Prostate gland (tissue), 2 donors: ENCODE results near the gene BTNL8. TPM values are rescaled to one million over a fixed set of nuclear protein-coding genes. Genes with fewer than 3 reads are reported as not detected.
A peak's percentile ranks its signal among the peaks of the same experiment; 100 is the strongest.

Experiments
- DNase-seq: peaks from one replicate; pipeline ENCODE4 v3.0.0-alpha.2; 2019; ENCODE audit warnings: low spot score
- H3K27ac ChIP-seq, 2 donors: fragments of 200-600 bp; sonication (generic); 2 replicates each; pipeline ENCODE4 v1.5.1; 2017 to 2019
- H3K27me3 ChIP-seq: fragments of 200-600 bp; sonication (generic); replicated peaks from 2 replicates; pipeline ENCODE4 v1.5.1; 2019; ENCODE audit not compliant: insufficient read depth
- H3K36me3 ChIP-seq, 2 donors: fragments of 200-600 bp; sonication (generic); 1 replicate in 1 of 2; 2 replicates in 1 of 2; pipeline versions ENCODE4 v1.5.1 to v1.8.1; 2017 to 2019
- H3K4me1 ChIP-seq: fragments of 200-600 bp; sonication (generic); replicated peaks from 2 replicates; pipeline ENCODE4 v1.5.1; 2019
- H3K4me3 ChIP-seq, 2 donors: fragments of 200-600 bp; sonication (generic); 2 replicates each; pipeline ENCODE4 v1.5.1; 2017 to 2019
- H3K9me3 ChIP-seq: fragments of 200-600 bp; sonication (generic); 2 replicates; pipeline ENCODE4 v1.5.1; 2017
- POLR2A ChIP-seq: fragments of 450-650 bp; IDR thresholded peaks from one replicate; pipeline ENCODE4 v1.6.1; 2016; ENCODE audit warnings: antibody characterized with exemption, mild to moderate bottlenecking
- POLR2AphosphoS5 ChIP-seq: sonication (generic); formaldehyde crosslinking; IDR thresholded peaks from one replicate; pipeline ENCODE4 v1.6.1; 2017; ENCODE audit warnings: antibody characterized with exemption
- WGBS: methylation state at CpG from one replicate; pipeline ENCODE4 v1.1.5; 2018; 5-methylcytosine and 5-hydroxymethylcytosine counted together
- intact Hi-C: fragments of 100-400 bp; cut with DNase I; formaldehyde crosslinking; loops from one replicate; pipeline ENCODE4 v1.14.2; 2022
- total RNA-seq, 2 donors: library from RNA; depleted of rRNA; stranded (reverse); fragments of >200 nt; gene quantifications; one replicate each; pipeline ENCODE4 v1.1.0, GENCODE V29; 2016
- TF ChIP-seq, protein P1 (sequence below), 4 experiments: fragments of 200-600 bp in 2 of 4; fragments of 450-650 bp in 2 of 4; sonication (generic) in 2 of 4; IDR thresholded peaks; 1 replicate in 3 of 4; 2 replicates in 1 of 4; pipeline ENCODE4 v1.5.1; 2016 to 2019; ENCODE audit warnings: antibody characterized with exemption in 4 of 4, mild to moderate bottlenecking in 2 of 4, moderate library complexity in 2 of 4

Gene BTNL8
- total RNA-seq, 2 donors from 2014 or later = 0.14 to 8.3 TPM

- WGBS = 51% methylated on average over 2 of the region's 2 CpGs
Observed at GRCh38 chr5:180910182-180910581, 11.2 kb downstream of the BTNL8 start.

DNA sequence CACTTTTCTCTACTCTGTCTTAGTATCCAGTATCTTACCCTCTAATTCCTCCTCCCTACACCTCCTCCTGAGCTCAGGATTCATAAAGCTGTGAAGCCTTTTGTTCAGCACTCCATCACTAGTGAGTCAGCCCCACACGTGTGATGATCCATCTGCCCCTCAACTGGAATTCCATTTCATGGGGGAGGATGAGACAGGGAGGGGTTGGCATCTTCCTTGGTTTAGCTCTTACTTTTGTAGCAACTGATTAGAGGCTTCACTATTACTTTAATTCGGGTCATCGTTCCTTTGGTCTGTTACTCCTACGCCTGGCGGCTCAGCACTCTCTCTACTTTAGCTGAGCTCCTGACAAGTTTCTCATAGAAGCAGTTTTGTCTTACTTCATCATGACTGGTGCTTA is 11.8 kb downstream of the BTNL8 start:
- Histone ChIP-seq H3K27me3 (no peaks in the 10 kb centered on the region), H3K9me3 (no peaks in the 10 kb centered on the region), H3K4me3 (no peak overlapping the region), H3K27ac (no peak overlapping the region), H3K36me3 (no peaks in the 10 kb centered on the region), H3K4me1 (no peaks in the 10 kb centered on the region)
- intact Hi-C loops = no loop called here
- 85% methylated on average over 5 of the region's 5 CpGs for WGBS
- TF ChIP-seq POLR2A = no peak
- TF ChIP-seq POLR2AphosphoS5 = no peak
- TF ChIP-seq, protein P1, sequence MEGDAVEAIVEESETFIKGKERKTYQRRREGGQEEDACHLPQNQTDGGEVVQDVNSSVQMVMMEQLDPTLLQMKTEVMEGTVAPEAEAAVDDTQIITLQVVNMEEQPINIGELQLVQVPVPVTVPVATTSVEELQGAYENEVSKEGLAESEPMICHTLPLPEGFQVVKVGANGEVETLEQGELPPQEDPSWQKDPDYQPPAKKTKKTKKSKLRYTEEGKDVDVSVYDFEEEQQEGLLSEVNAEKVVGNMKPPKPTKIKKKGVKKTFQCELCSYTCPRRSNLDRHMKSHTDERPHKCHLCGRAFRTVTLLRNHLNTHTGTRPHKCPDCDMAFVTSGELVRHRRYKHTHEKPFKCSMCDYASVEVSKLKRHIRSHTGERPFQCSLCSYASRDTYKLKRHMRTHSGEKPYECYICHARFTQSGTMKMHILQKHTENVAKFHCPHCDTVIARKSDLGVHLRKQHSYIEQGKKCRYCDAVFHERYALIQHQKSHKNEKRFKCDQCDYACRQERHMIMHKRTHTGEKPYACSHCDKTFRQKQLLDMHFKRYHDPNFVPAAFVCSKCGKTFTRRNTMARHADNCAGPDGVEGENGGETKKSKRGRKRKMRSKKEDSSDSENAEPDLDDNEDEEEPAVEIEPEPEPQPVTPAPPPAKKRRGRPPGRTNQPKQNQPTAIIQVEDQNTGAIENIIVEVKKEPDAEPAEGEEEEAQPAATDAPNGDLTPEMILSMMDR (IDR thresholded peaks at IDR 0.05) = no peak
- no peak for DNase-seq

More at GRCh38 chr5:180910182-180910581, 11.2 kb downstream of the BTNL8 start:
- Histone ChIP-seq H3K36me3 (no peaks in the 10 kb centered on the region), H3K4me1 (no peaks in the 10 kb centered on the region), H3K4me3 (no peak overlapping the region), H3K27me3 (no peaks in the 10 kb centered on the region), H3K27ac (no peak overlapping the region), H3K9me3 (no peaks in the 10 kb centered on the region)
- TF ChIP-seq POLR2A (no peak), POLR2AphosphoS5 (no peak)
- TF ChIP-seq, protein P1 (IDR thresholded peaks at IDR 0.05) = no peak
- DNase-seq = no peak
- intact Hi-C loops = no loop called here

GRCh38 chr5:180914646-180915045 is 15.7 kb downstream of the BTNL8 start:
- TF ChIP-seq, protein P1 (IDR thresholded peaks at IDR 0.05) = no peak
- TF ChIP-seq POLR2A (no peak), POLR2AphosphoS5 (no peak)
- no peak overlapping the region for H3K27ac ChIP-seq
- H3K36me3 ChIP-seq = no peaks in the 10 kb centered on the region
- intact Hi-C loops = no loop called here
- H3K4me3 ChIP-seq = no peak overlapping the region
- DNase-seq = no peak
- no peaks in the 10 kb centered on the region for H3K9me3 ChIP-seq
- WGBS = 96% methylated on average over 2 of the region's 2 CpGs
- no peaks in the 10 kb centered on the region for H3K4me1 ChIP-seq
- no peaks in the 10 kb centered on the region for H3K27me3 ChIP-seq

GRCh38 chr5:180915924-180916323 is 17.0 kb downstream of the BTNL8 start:
- H3K27ac ChIP-seq = no peak overlapping the region

DNA sequence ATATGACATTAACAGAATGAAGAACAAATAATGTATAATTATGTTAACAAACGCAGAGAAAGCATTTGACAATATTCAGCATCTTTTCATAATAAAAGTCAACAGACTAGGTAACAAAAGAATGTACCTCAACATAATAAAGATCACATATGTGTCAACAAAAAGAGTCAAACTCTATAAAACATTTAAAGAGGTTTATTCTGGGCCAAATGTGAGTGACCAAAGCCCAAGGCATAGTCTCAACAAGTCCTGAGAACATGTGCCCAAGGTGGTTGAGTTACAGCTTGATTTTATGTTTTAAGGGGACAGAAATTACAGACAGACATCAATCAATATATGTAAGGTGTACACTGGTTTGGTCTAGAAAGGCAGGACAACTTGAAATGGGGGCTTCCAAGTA is 19.4 kb downstream of the BTNL8 start:
- no peaks in the 10 kb centered on the region for H3K4me1 ChIP-seq
- H3K27ac ChIP-seq = no peak overlapping the region
- H3K36me3 ChIP-seq = no peaks in the 10 kb centered on the region
- WGBS = 41% methylated on average over 1 of the region's 1 CpG
- TF ChIP-seq POLR2A (no peak), POLR2AphosphoS5 (peak; percentile 64)
- DNase-seq = no peak
- intact Hi-C loops = no loop called here
- no peaks in the 10 kb centered on the region for H3K27me3 ChIP-seq
- no peaks in the 10 kb centered on the region for H3K9me3 ChIP-seq
- H3K4me3 ChIP-seq = no peak overlapping the region

More at GRCh38 chr5:180915924-180916323, 17.0 kb downstream of the BTNL8 start:
- Histone ChIP-seq H3K36me3 (no peaks in the 10 kb centered on the region), H3K27me3 (no peaks in the 10 kb centered on the region), H3K4me1 (no peaks in the 10 kb centered on the region), H3K4me3 (no peak overlapping the region), H3K9me3 (no peaks in the 10 kb centered on the region)
- intact Hi-C loops = no loop called here
- DNase-seq = no peak
- TF ChIP-seq POLR2A = no peak
- TF ChIP-seq, protein P1 (IDR thresholded peaks at IDR 0.05) = no peak
- no peak for TF ChIP-seq POLR2AphosphoS5
- WGBS = 36% methylated on average over 3 of the region's 3 CpGs
